ENCODE results near the gene NPPB. TPM values are rescaled to one million over a fixed set of nuclear protein-coding genes. Genes with fewer than 3 reads are reported as not detected.

The NPPB gene
- total and polyA plus RNA-seq, 9 of the 15 experiments (the other 6 are each of a cell fraction or from before 2014, with no cell fraction given) = not detected

- H2AFZ ChIP-seq (ENCODE audit: low read depth, low read length) = peak overlapping the region; percentile 75
- H3K9ac ChIP-seq (ENCODE audit: insufficient read depth in 1 of 2, low read depth in 2 of 2, low read length in 2 of 2) = peak overlapping the region; percentile 39 to 95
- H3K27me3 ChIP-seq (ENCODE audit: control insufficient read depth in 2 of 2, insufficient read depth in 2 of 2, low read length in 2 of 2) = no peaks in the 10 kb centered on the region
- H3K4me2 ChIP-seq (ENCODE audit: insufficient read depth, low read length) = peak overlapping the region; percentile 75
- no peaks in the 10 kb centered on the region for H3K36me3 ChIP-seq (ENCODE audit: control insufficient read depth, insufficient read depth, low read length)
- peak overlapping the region; percentile 100 for H3K27ac ChIP-seq (ENCODE audit: extremely low read depth, low read depth, low read length)
- ATAC-seq (peak; percentile 83), DNase-seq (ENCODE audit: extremely low read depth in 1 of 4, low spot score in 3 of 4) (peak; percentile 79 to 98 (median 84)), FAIRE-seq (no peak)
- POLR2A ChIA-PET = interaction anchor here (0.6 to 5.3 kb wide), 113 partner anchors 8 to 1207 kb away, joined by 3 to 304 read pairs (median 8); partner anchors contain the start of genes AGTRAP, CLCN6, FBXO6 and KIAA2013
- intact Hi-C loops (cut with micrococcal nuclease) = loop anchor here (1.0 to 5.0 kb wide), 9 partner anchors 59 to 171 kb away; partner anchors contain the start of genes MFN2, MIIP and MTHFR
- in situ Hi-C loops (cut with MboI) = no loop called here
- WGBS (ENCODE audit: insufficient coverage, low coverage, missing lambda C conversion rate) = under 1% methylated on average over 24 of the region's 24 CpGs
- no peaks in the 10 kb centered on the region for H3K79me2 ChIP-seq (ENCODE audit: control insufficient read depth, insufficient read depth, low read length)
- TSS peak; percentile 100 for BruUV-seq (replicated peaks)
- no peaks in the 10 kb centered on the region for H4K20me1 ChIP-seq (replicated peaks; ENCODE audit: control insufficient read depth, insufficient read depth, low read length)
- H3K4me3 ChIP-seq = peak overlapping the region; percentile 39
- peaks cover 15 to 27% of the 10 kb centered on the region in 2 experiments for H3K4me1 ChIP-seq (replicated peaks in 1 of 2; ENCODE audit: control insufficient read depth in 2 of 2, insufficient read depth in 2 of 2, low read length in 2 of 2)
- CTCF ChIA-PET (ENCODE audit: low intra/inter-chr PET ratio) = interaction anchor here (0.5 to 2.7 kb wide), 8 partner anchors 14 to 258 kb away, joined by 3 to 20 read pairs (median 4); no protein-coding TSS in a partner anchor
- no peaks in the 10 kb centered on the region for H3K9me3 ChIP-seq (replicated peaks; ENCODE audit: control insufficient read depth, insufficient read depth, low read depth, low read length)
- no peaks in the 10 kb centered on the region for H3K9me1 ChIP-seq (ENCODE audit: control insufficient read depth, insufficient read depth, low read length)
- TF ChIP-seq ZNF780A (CRISPR knock-in tag; IDR thresholded peaks at IDR 0.05) = peak; percentile 99
- no peak for TF ChIP-seq TSC22D4 (tag; IDR thresholded peaks at IDR 0.05)
- peak; percentile 3 for TF ChIP-seq ZNF146 (CRISPR knock-in tag; IDR thresholded peaks at IDR 0.05; ENCODE audit: unreplicated experiment)
- 0 out of 2 replicates have a peak, but pooled peaks have one; percentile 19 for TF ChIP-seq KDM2B (CRISPR knock-in tag; IDR thresholded peaks at IDR 0.05)
- TF ChIP-seq HOXB6 (CRISPR knock-in tag; IDR thresholded peaks at IDR 0.05; ENCODE audit: borderline replicate concordance) = peak; percentile 94
- TF ChIP-seq ZBTB2 (IDR thresholded peaks at IDR 0.05) = no peak
- peak; percentile 91 for TF ChIP-seq ZNF23 (CRISPR knock-in tag; IDR thresholded peaks at IDR 0.05)
- TF ChIP-seq E2F8 (IDR thresholded peaks at IDR 0.05; ENCODE audit: low read depth, partially characterized antibody) = peak; percentile 77
- no peak for TF ChIP-seq ZNF277 (CRISPR knock-in tag; IDR thresholded peaks at IDR 0.05; ENCODE audit: borderline replicate concordance)
- TF ChIP-seq ZNF282 (CRISPR knock-in tag; IDR thresholded peaks at IDR 0.05) = peak; percentile 97; the same call in 1 of the 2 replicates
- TF ChIP-seq NCOA4 (IDR thresholded peaks at IDR 0.05; ENCODE audit: partially characterized antibody) = peak; percentile 95
- TF ChIP-seq ETV5 (CRISPR knock-in tag; IDR thresholded peaks at IDR 0.05; ENCODE audit: low read depth) = no peak; the same call in 1 of the 2 replicates
- TF ChIP-seq SREBF1 (IDR thresholded peaks at IDR 0.05; ENCODE audit: borderline replicate concordance, low read depth, low read length) = no peak
Observed at GRCh38 chr1:11908095-11908675, 49.4 kb upstream of the NPPB start.

Data from K562 (cell line).